GM12878 (cell line): ENCODE results near the gene CTNNA3. TPM values are rescaled to one million over a fixed set of nuclear protein-coding genes. Genes with fewer than 3 reads are reported as not detected.

ENCODE experiments used
- ATAC-seq: fragments of 200-7000 bp; cut with Tn5 transposase; 3 replicates; pipeline ENCODE4 v1.9.1; 2020; ENCODE audit warnings: mild to moderate bottlenecking, moderate library complexity
- BruUV-seq: library from RNA; stranded (reverse); fragments of 400-500 nt; replicated peaks from 2 replicates; lab custom pipeline; 2021; lab: Mats Ljungman, UMichigan
- CTCF ChIA-PET: fragments of 300-600 bp; sonication (Branson Sonifier 250); formaldehyde crosslinking; extraction: SDS; loops from one replicate; lab custom pipeline; 2021; ENCODE audit warnings: inconsistent platforms; lab: Yijun Ruan, JAX
- POLR2A ChIA-PET: fragments of 350-600 bp; formaldehyde crosslinking; extraction: SDS; loops from one replicate; lab custom pipeline; 2021; ENCODE audit warnings: inconsistent platforms; lab: Charles Lee
- RAD21 ChIA-PET: fragments of 300-600 bp; sonication (Branson Sonifier 250); formaldehyde crosslinking; loops from one replicate; lab custom pipeline; 2023; ENCODE audit warnings: antibody characterized with exemption; ENCODE audit not compliant: unreplicated experiment; lab: Charles Lee
- SMC1A ChIA-PET: fragments of 300-600 bp; sonication (Branson Sonifier 250); formaldehyde crosslinking; loops from one replicate; lab custom pipeline; 2023; ENCODE audit not compliant: unreplicated experiment, uncharacterized antibody; lab: Charles Lee
- DNase-seq: peaks from one replicate; pipeline ENCODE4 v3.0.0-alpha.2; 2011; ENCODE audit warnings: low read depth, low spot score
- FAIRE-seq: peaks from 3 replicates; lab custom pipeline; 2011; peaks lifted over from hg19 to GRCh38; lab: Jason Lieb, UNC
- H2AFZ ChIP-seq: 2 replicates; pipeline ENCODE4 v1.6.0; 2011; ENCODE audit warnings: low read depth, low read length, control low read depth; ENCODE audit not compliant: control insufficient read depth
- H3K27ac ChIP-seq: 2 replicates; pipeline ENCODE4 v1.5.1; 2011; ENCODE audit warnings: control low read depth; ENCODE audit not compliant: control insufficient read depth, insufficient read depth
- H3K27me3 ChIP-seq, 2 experiments: replicated peaks in 1 of 2; 2 replicates each; pipeline versions ENCODE4 v1.6.0 to v1.6.1; 2011; ENCODE audit warnings: low read length in 1 of 2; ENCODE audit not compliant: control insufficient read depth in 2 of 2, insufficient read depth in 2 of 2
- H3K36me3 ChIP-seq, 2 experiments: 2 replicates each; pipeline ENCODE4 v1.5.1; 2011; ENCODE audit warnings: low read length in 1 of 2; ENCODE audit not compliant: control insufficient read depth in 2 of 2, insufficient read depth in 2 of 2
- H3K4me1 ChIP-seq: 2 replicates; pipeline ENCODE4 v1.6.1; 2011; ENCODE audit warnings: mild to moderate bottlenecking, low read length, moderate library complexity, mixed read lengths; ENCODE audit not compliant: control insufficient read depth, insufficient read depth
- H3K4me2 ChIP-seq: 2 replicates; pipeline ENCODE4 v1.6.0; 2011; ENCODE audit warnings: control low read depth; ENCODE audit not compliant: control insufficient read depth, insufficient read depth
- H3K4me3 ChIP-seq: fragments of 200-600 bp; sonication (generic); 2 replicates; pipeline ENCODE4 v1.5.1; 2016
- H3K79me2 ChIP-seq: 2 replicates; pipeline ENCODE4 v1.6.0; 2011; ENCODE audit warnings: low read length; ENCODE audit not compliant: control insufficient read depth, insufficient read depth
- H3K9ac ChIP-seq: 2 replicates; pipeline ENCODE4 v1.8.0; 2011; ENCODE audit warnings: low read length, control low read depth, mixed read lengths; ENCODE audit not compliant: control insufficient read depth, insufficient read depth
- H3K9me3 ChIP-seq: replicated peaks from 3 replicates; pipeline ENCODE4 v1.5.1; 2011; ENCODE audit warnings: mild to moderate bottlenecking, low read length; ENCODE audit not compliant: control insufficient read depth, insufficient read depth
- H4K20me1 ChIP-seq: 2 replicates; pipeline ENCODE4 v1.6.0; 2011; ENCODE audit not compliant: control insufficient read depth, insufficient read depth
- BMI1 ChIP-seq: fragments of 450-650 bp; IDR thresholded peaks from 2 replicates; pipeline ENCODE4 v1.6.1; 2016; ENCODE audit warnings: mild to moderate bottlenecking, moderate library complexity, borderline replicate concordance
- CBX3 ChIP-seq: fragments of 200-600 bp; sonication (generic); IDR thresholded peaks from 2 replicates; pipeline ENCODE4 v1.6.1; 2016; ENCODE audit warnings: low read depth, borderline replicate concordance
- IKZF2 ChIP-seq, 2 experiments: fragments of 450-650 bp; IDR thresholded peaks; 2 replicates each; pipeline ENCODE4 v1.6.1; 2017; ENCODE audit warnings: mild to moderate bottlenecking in 2 of 2, moderate library complexity in 2 of 2
- KDM1A ChIP-seq: fragments of 200-600 bp; sonication (generic); IDR thresholded peaks from 2 replicates; pipeline ENCODE4 v1.6.1; 2016; ENCODE audit warnings: borderline replicate concordance
- MXI1 ChIP-seq: fragments of 150-350 bp; IDR thresholded peaks from 2 replicates; pipeline ENCODE4 v1.6.1; 2011; ENCODE audit warnings: low read depth, mild to moderate bottlenecking, inconsistent platforms, low read length, improper control_type of control experiment
- NKRF ChIP-seq: fragments of 450-650 bp; conservative IDR thresholded peaks from 2 replicates; pipeline ENCODE4 v1.6.1; 2017; ENCODE audit warnings: mild to moderate bottlenecking, moderate library complexity
- POU2F2 ChIP-seq: IDR thresholded peaks from 3 replicates; pipeline ENCODE4 v1.6.1; 2011; ENCODE audit warnings: low read depth, mild to moderate bottlenecking, low read length, borderline replicate concordance
- RAD51 ChIP-seq: fragments of 450-650 bp; IDR thresholded peaks from 2 replicates; pipeline ENCODE4 v1.6.1; 2016; ENCODE audit warnings: moderate library complexity, mild to moderate bottlenecking, inconsistent platforms
- TCF12 ChIP-seq: IDR thresholded peaks from 2 replicates; pipeline ENCODE4 v1.6.1; 2011; ENCODE audit warnings: low read depth, mild to moderate bottlenecking, low read length
- TCF7 ChIP-seq: IDR thresholded peaks from 2 replicates; pipeline ENCODE4 v1.6.1; 2014; ENCODE audit warnings: antibody characterized with exemption, borderline replicate concordance
- WRNIP1 ChIP-seq: IDR thresholded peaks from 2 replicates; pipeline ENCODE4 v1.6.1; 2011; ENCODE audit warnings: low read depth, low read length, improper control_type of control experiment, borderline replicate concordance
- ZNF24 ChIP-seq: fragments of 450-650 bp; IDR thresholded peaks from 2 replicates; pipeline ENCODE4 v1.6.1; 2017; ENCODE audit warnings: antibody characterized with exemption, mild to moderate bottlenecking
- ZNF274 ChIP-seq: IDR thresholded peaks from one replicate; pipeline ENCODE4 v1.8.0; 2011; ENCODE audit not compliant: insufficient read length, insufficient read depth
- WGBS: methylation state at CpG from one replicate; pipeline ENCODE4 v1.1.6; 2016; ENCODE audit warnings: low lambda C conversion rate; ENCODE audit not compliant: insufficient replicate concordance, insufficient coverage; ENCODE audit errors: missing lambda C conversion rate; 5-methylcytosine and 5-hydroxymethylcytosine counted together
- in situ Hi-C: fragments of 300-500 bp; cut with MboI; formaldehyde crosslinking; loops from 9 replicates; pipeline ENCODE4 v1.14.3; 2018; ENCODE audit warnings: mixed read lengths
- intact Hi-C: fragments of 100-400 bp; cut with micrococcal nuclease; formaldehyde crosslinking; loops from one replicate; pipeline ENCODE4 v1.14.2; 2022; ENCODE audit not compliant: unreplicated experiment
- polyA plus RNA-seq, 11 experiments: library from polyadenylated mRNA; depleted of rRNA in 4 of 11; unstranded in 6 of 11; stranded (reverse) in 5 of 11; fragments of >200 nt; fragmentation: Nextera tagmentation in 4 of 11; fragmentation: Illumina TruSeq in 1 of 11; extraction: Ambion mirVana in 4 of 11; extraction: Trizol in 1 of 11; gene quantifications; 1 replicate in 1 of 11; 2 replicates in 10 of 11; pipeline versions ENCODE4 v1.2.1 to v1.2.3, GENCODE V29; 2011 to 2016; ENCODE audit warnings: inconsistent platforms in 2 of 11, missing spikeins in 2 of 11, low read depth in 1 of 11
- total RNA-seq, 4 experiments: library from RNA; depleted of rRNA in 3 of 4; stranded (reverse); fragments of >200 nt in 3 of 4; fragmentation: Illumina TruSeq in 1 of 4; extraction: Trizol in 1 of 4; gene quantifications; 2 replicates each; pipeline versions ENCODE4 v1.2.1 to v1.2.3, GENCODE V29; 2013 to 2021
- TF ChIP-seq, protein P1 (sequence below): fragments of 450-650 bp; IDR thresholded peaks from 2 replicates; pipeline ENCODE4 v1.6.1; 2017; ENCODE audit warnings: antibody characterized with exemption, mild to moderate bottlenecking, moderate library complexity
- TF ChIP-seq, protein P2 (sequence below): fragments of 450-650 bp; IDR thresholded peaks from 2 replicates; pipeline ENCODE4 v1.6.1; 2017; ENCODE audit warnings: mild to moderate bottlenecking

Gene CTNNA3
- total and polyA plus RNA-seq, 10 of the 15 experiments (the other 5 are each of a cell fraction or from before 2014, with no cell fraction given), result under 0.01 to 4.5 (median 0.22) TPM; not detected in 2

DNA sequence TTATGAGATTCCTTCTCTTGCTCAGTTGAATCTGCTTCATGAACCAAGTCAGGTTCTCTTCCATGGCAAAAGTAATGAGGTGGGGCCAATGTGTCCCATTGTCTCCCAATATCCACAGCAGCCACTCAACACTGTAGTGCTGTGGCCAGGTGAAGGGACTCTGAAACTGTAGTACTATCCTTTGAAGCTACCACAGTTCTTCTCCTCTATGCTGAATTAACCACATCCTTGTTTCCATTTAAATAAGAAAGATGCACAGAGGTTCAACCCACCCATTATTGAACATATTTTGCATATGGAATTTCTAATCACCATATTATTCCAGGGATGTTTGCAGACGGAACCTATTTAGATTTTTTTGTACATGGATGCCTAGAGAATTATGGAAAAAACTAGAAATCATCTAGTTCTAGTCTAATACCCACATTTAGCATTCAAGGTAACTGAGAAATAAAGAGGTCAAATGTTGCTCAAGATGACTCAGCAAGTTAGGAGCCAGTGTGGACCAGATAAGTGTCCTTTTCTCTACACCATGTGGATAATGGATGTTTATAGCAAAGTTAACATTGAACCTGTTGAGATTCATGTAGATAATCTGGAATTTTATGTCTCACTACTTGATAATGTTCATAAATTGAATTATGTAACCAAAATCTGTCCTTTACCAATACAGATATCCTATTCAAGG lies 705.7 kb downstream of the CTNNA3 start:
- Histone ChIP-seq H3K27ac (no peak overlapping the region), H3K4me2 (no peak overlapping the region), H3K79me2 (no peaks in the 10 kb centered on the region), H3K36me3 (no peaks in the 10 kb centered on the region), H4K20me1 (no peaks in the 10 kb centered on the region), H3K27me3 (no peaks in the 10 kb centered on the region), H3K9ac (no peak overlapping the region), H3K9me3 (no peaks in the 10 kb centered on the region), H2AFZ (no peak overlapping the region), H3K4me3 (no peak overlapping the region), H3K4me1 (no peaks in the 10 kb centered on the region)
- ATAC-seq, result no peak
- BruUV-seq, result no TSS peak
- no peak for FAIRE-seq
- ChIA-PET SMC1A (interaction anchor here (0.9 to 1.3 kb wide), 3 partner anchors 59 to 86 kb away, joined by 3 to 4 read pairs (median 4); partner anchors contain the start of gene LRRTM3), RAD21 (interaction anchor here (0.6 to 1.4 kb wide), 2 partner anchors 63 to 789 kb away, joined by 3 read pairs; no protein-coding TSS in a partner anchor), CTCF (interaction anchor here (0.8 to 1.5 kb wide), 2 partner anchors 9 to 12 kb away, joined by 3 to 4 read pairs; no protein-coding TSS in a partner anchor), POLR2A (no interaction called here)
- 0% methylated on average over 1 of the region's 1 CpG for WGBS
- in situ Hi-C loops, result no loop called here
- intact Hi-C loops, result no loop called here
- no peak for DNase-seq
- TF ChIP-seq TCF7 (no peak), BMI1 (no peak), IKZF2 (IDR thresholded peaks at IDR 0.05) (no peak), KDM1A (no peak), RAD51 (no peak), MXI1 (no peak), POU2F2 (no peak), ZNF274 (no peak), TCF12 (no peak), WRNIP1 (no peak), NKRF (no peak), ZNF24 (no peak), CBX3 (no peak)
- TF ChIP-seq, protein P1, sequence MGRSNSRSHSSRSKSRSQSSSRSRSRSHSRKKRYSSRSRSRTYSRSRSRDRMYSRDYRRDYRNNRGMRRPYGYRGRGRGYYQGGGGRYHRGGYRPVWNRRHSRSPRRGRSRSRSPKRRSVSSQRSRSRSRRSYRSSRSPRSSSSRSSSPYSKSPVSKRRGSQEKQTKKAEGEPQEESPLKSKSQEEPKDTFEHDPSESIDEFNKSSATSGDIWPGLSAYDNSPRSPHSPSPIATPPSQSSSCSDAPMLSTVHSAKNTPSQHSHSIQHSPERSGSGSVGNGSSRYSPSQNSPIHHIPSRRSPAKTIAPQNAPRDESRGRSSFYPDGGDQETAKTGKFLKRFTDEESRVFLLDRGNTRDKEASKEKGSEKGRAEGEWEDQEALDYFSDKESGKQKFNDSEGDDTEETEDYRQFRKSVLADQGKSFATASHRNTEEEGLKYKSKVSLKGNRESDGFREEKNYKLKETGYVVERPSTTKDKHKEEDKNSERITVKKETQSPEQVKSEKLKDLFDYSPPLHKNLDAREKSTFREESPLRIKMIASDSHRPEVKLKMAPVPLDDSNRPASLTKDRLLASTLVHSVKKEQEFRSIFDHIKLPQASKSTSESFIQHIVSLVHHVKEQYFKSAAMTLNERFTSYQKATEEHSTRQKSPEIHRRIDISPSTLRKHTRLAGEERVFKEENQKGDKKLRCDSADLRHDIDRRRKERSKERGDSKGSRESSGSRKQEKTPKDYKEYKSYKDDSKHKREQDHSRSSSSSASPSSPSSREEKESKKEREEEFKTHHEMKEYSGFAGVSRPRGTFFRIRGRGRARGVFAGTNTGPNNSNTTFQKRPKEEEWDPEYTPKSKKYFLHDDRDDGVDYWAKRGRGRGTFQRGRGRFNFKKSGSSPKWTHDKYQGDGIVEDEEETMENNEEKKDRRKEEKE, result no peak
- TF ChIP-seq, protein P2, sequence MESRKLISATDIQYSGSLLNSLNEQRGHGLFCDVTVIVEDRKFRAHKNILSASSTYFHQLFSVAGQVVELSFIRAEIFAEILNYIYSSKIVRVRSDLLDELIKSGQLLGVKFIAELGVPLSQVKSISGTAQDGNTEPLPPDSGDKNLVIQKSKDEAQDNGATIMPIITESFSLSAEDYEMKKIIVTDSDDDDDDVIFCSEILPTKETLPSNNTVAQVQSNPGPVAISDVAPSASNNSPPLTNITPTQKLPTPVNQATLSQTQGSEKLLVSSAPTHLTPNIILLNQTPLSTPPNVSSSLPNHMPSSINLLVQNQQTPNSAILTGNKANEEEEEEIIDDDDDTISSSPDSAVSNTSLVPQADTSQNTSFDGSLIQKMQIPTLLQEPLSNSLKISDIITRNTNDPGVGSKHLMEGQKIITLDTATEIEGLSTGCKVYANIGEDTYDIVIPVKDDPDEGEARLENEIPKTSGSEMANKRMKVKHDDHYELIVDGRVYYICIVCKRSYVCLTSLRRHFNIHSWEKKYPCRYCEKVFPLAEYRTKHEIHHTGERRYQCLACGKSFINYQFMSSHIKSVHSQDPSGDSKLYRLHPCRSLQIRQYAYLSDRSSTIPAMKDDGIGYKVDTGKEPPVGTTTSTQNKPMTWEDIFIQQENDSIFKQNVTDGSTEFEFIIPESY, result no peak
